Trophoblast cell (in vitro differentiated cells and primary cell): Measurements from ENCODE around the gene ALDH2.

ENCODE experiments used
- DNase-seq, 2 donors: peaks; one replicate each; pipeline ENCODE4 v3.0.0-alpha.2; 2016
- H2AFZ ChIP-seq: 2 replicates; pipeline ENCODE4 v1.6.1; 2013; ENCODE audit warnings: low read length, moderate library complexity, mild to moderate bottlenecking; ENCODE audit not compliant: insufficient read depth, poor library complexity
- H2AK5ac ChIP-seq: 2 replicates; pipeline ENCODE4 v1.6.1; 2013; ENCODE audit warnings: mild to moderate bottlenecking, low read length
- H2BK120ac ChIP-seq: 2 replicates; pipeline ENCODE4 v1.6.1; 2013; ENCODE audit warnings: low read length, mild to moderate bottlenecking, moderate library complexity; ENCODE audit not compliant: insufficient read depth, poor library complexity
- H2BK12ac ChIP-seq: 2 replicates; pipeline ENCODE4 v1.6.1; 2013; ENCODE audit warnings: mild to moderate bottlenecking, low read length, moderate library complexity
- H2BK5ac ChIP-seq: 2 replicates; pipeline ENCODE4 v1.6.1; 2013; ENCODE audit warnings: low read length, low read depth, moderate library complexity, mild to moderate bottlenecking; ENCODE audit not compliant: poor library complexity
- H3K14ac ChIP-seq: 2 replicates; pipeline ENCODE4 v1.6.1; 2013; ENCODE audit warnings: mild to moderate bottlenecking, low read length
- H3K18ac ChIP-seq: 2 replicates; pipeline ENCODE4 v1.6.1; 2013; ENCODE audit warnings: mild to moderate bottlenecking, low read length
- H3K23ac ChIP-seq: 2 replicates; pipeline ENCODE4 v1.6.1; 2013; ENCODE audit warnings: low read length
- H3K27ac ChIP-seq: 2 replicates; pipeline ENCODE4 v1.5.1; 2013; ENCODE audit warnings: low read depth, mild to moderate bottlenecking, inconsistent platforms, low read length, moderate library complexity
- H3K27me3 ChIP-seq: 2 replicates; pipeline ENCODE4 v1.6.1; 2013; ENCODE audit warnings: inconsistent platforms, mild to moderate bottlenecking, low read length, moderate library complexity; ENCODE audit not compliant: insufficient read depth
- H3K36me3 ChIP-seq, 2 experiments: 1 replicate in 1 of 2; 2 replicates in 1 of 2; pipeline ENCODE4 v1.6.1; 2013; ENCODE audit warnings: low read length in 2 of 2, mild to moderate bottlenecking in 2 of 2, moderate library complexity in 1 of 2; ENCODE audit not compliant: insufficient read depth in 2 of 2, control insufficient read depth in 1 of 2
- H3K4ac ChIP-seq: 2 replicates; pipeline ENCODE4 v1.6.1; 2013; ENCODE audit warnings: low read depth, mild to moderate bottlenecking, low read length, moderate library complexity
- H3K4me1 ChIP-seq, 2 experiments: 1 replicate in 1 of 2; 2 replicates in 1 of 2; pipeline ENCODE4 v1.6.1; 2013; ENCODE audit warnings: low read length in 2 of 2, mild to moderate bottlenecking in 2 of 2, moderate library complexity in 1 of 2; ENCODE audit not compliant: insufficient read depth in 2 of 2, control insufficient read depth in 1 of 2
- H3K4me2 ChIP-seq: 2 replicates; pipeline ENCODE4 v1.6.1; 2013; ENCODE audit warnings: inconsistent platforms, mild to moderate bottlenecking, low read length, moderate library complexity
- H3K4me3 ChIP-seq: 2 replicates; pipeline ENCODE4 v1.5.1; 2013; ENCODE audit warnings: mild to moderate bottlenecking, low read depth, low read length, inconsistent platforms
- H3K79me1 ChIP-seq: one replicate; pipeline ENCODE4 v1.6.1; 2013; ENCODE audit warnings: low read length
- H3K79me2 ChIP-seq: 2 replicates; pipeline ENCODE4 v1.6.1; 2013; ENCODE audit warnings: low read length, mild to moderate bottlenecking; ENCODE audit not compliant: control insufficient read depth, insufficient read depth, poor library complexity
- H3K9ac ChIP-seq: 2 replicates; pipeline ENCODE4 v1.6.1; 2013; ENCODE audit warnings: mild to moderate bottlenecking, low read length
- H3K9me3 ChIP-seq: 2 replicates; pipeline ENCODE4 v1.6.1; 2013; ENCODE audit warnings: low read depth, mild to moderate bottlenecking, control low read depth, inconsistent platforms, low read length; ENCODE audit not compliant: insufficient read depth
- H4K12ac ChIP-seq: 2 replicates; pipeline ENCODE4 v1.6.1; 2013; ENCODE audit warnings: low read depth, mild to moderate bottlenecking, low read length, moderate library complexity
- H4K8ac ChIP-seq: 2 replicates; pipeline ENCODE4 v1.6.1; 2013; ENCODE audit warnings: low read depth, mild to moderate bottlenecking, low read length, moderate library complexity
- H4K91ac ChIP-seq: one replicate; pipeline ENCODE4 v1.6.1; 2013; ENCODE audit warnings: low read depth, mild to moderate bottlenecking, low read length, moderate library complexity
- WGBS: extraction: QIAGEN DNeasy Blood & Tissue Kit; methylation state at CpG from one replicate; pipeline ENCODE4 v1.1.7; 2013; ENCODE audit warnings: missing lambda C conversion rate; ENCODE audit not compliant: insufficient read length, insufficient coverage; ENCODE audit errors: extremely low coverage; 5-methylcytosine and 5-hydroxymethylcytosine counted together

The ALDH2 gene

DNA sequence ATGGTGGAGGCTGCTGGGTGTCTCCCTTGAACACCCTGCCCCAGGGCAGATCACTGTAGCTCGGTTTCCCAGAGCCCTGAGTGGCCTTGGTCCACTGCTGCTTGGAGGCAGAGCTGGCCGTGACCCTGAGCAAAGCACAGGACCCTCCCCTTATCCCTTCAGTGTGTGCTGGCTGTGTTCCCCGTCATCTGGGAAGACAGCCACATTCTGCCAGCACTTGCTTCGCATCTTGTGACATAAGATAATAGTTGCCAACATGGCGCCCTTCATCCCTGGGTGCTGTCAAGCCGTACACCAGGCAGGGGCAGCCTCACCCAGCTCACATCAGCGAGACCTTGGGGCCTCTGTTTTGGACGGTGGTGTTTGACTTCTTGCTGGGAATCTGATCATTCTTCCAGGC, 12.1 kb upstream of the ALDH2 start:
- no peak overlapping the region for H2AFZ ChIP-seq
- WGBS, result no CpG with 5 or more reads among the region's 8 CpGs

DNA sequence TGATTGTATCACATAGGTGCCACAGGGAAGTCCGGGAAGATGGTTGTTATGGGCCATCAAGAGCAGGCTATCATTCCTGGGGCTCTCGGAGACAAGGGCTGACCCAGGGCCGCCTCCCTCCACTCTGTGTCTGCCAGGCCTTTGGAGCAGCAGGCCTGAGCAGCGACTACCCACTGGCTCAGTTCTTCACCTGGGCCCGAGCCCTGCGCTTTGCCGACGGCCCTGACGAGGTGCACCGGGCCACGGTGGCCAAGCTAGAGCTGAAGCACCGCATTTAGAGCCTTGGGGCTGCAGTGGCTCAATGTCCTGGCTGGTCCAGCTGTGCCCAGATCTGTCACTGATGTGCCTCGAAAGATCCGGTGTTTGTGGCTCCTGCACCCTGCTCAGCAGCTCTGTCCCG, 10.5 kb upstream of the ALDH2 start:
- no peak overlapping the region for H3K18ac ChIP-seq
- H2BK120ac ChIP-seq, result peak overlapping the region; percentile 65
- no peak overlapping the region for H3K27ac ChIP-seq
- peak overlapping the region; percentile 77 for H4K91ac ChIP-seq
- no CpG with 5 or more reads among the region's 15 CpGs for WGBS
- peaks cover 24% of the 10 kb centered on the region for H3K79me1 ChIP-seq
- no peak overlapping the region for H4K12ac ChIP-seq
- no peak overlapping the region for H2AFZ ChIP-seq
- no peak overlapping the region for H3K4ac ChIP-seq
- no peak overlapping the region for H3K4me2 ChIP-seq
- no peak overlapping the region for H3K4me3 ChIP-seq
- no peak overlapping the region for H3K23ac ChIP-seq
- DNase-seq, result no peak
- peak overlapping the region; percentile 36 for H4K8ac ChIP-seq
- H3K4me1 ChIP-seq, result peaks cover 22 to 28% of the 10 kb centered on the region in 2 experiments
- peak overlapping the region; percentile 24 for H3K14ac ChIP-seq
- peak overlapping the region; percentile 25 for H2AK5ac ChIP-seq
- no peaks in the 10 kb centered on the region for H3K79me2 ChIP-seq
- H2BK5ac ChIP-seq, result peak overlapping the region; percentile 31
- peaks cover 9 to 15% of the 10 kb centered on the region in 2 experiments for H3K36me3 ChIP-seq
- H3K9ac ChIP-seq, result no peak overlapping the region
- peak overlapping the region; percentile 62 for H2BK12ac ChIP-seq
- H3K9me3 ChIP-seq, result peaks cover 4% of the 10 kb centered on the region
- H3K27me3 ChIP-seq, result no peaks in the 10 kb centered on the region

More for the DNA sequence above, 12.1 kb upstream of the ALDH2 start:
- H3K4me2 ChIP-seq, result no peak overlapping the region
- H3K9ac ChIP-seq, result no peak overlapping the region
- peaks cover 9 to 15% of the 10 kb centered on the region in 2 experiments for H3K36me3 ChIP-seq
- peak overlapping the region; percentile 37 for H3K18ac ChIP-seq
- H3K27ac ChIP-seq, result no peak overlapping the region
- peaks cover 22 to 28% of the 10 kb centered on the region in 2 experiments for H3K4me1 ChIP-seq
- H3K4me3 ChIP-seq, result no peak overlapping the region
- no peak overlapping the region for H4K12ac ChIP-seq
- H2BK120ac ChIP-seq, result peak overlapping the region; percentile 4
- H3K79me2 ChIP-seq, result no peaks in the 10 kb centered on the region
- no peak for DNase-seq
- no peak overlapping the region for H3K14ac ChIP-seq
- H3K79me1 ChIP-seq, result peaks cover 24% of the 10 kb centered on the region
- peak overlapping the region; percentile 22 for H4K8ac ChIP-seq
- no peaks in the 10 kb centered on the region for H3K27me3 ChIP-seq
- H3K9me3 ChIP-seq, result peaks cover 4% of the 10 kb centered on the region
- peak overlapping the region; percentile 91 for H2AK5ac ChIP-seq
- H2BK5ac ChIP-seq, result no peak overlapping the region
- H3K23ac ChIP-seq, result no peak overlapping the region
- peak overlapping the region; percentile 37 for H2BK12ac ChIP-seq
- H4K91ac ChIP-seq, result peak overlapping the region; percentile 75
- H3K4ac ChIP-seq, result peak overlapping the region; percentile 19

DNA sequence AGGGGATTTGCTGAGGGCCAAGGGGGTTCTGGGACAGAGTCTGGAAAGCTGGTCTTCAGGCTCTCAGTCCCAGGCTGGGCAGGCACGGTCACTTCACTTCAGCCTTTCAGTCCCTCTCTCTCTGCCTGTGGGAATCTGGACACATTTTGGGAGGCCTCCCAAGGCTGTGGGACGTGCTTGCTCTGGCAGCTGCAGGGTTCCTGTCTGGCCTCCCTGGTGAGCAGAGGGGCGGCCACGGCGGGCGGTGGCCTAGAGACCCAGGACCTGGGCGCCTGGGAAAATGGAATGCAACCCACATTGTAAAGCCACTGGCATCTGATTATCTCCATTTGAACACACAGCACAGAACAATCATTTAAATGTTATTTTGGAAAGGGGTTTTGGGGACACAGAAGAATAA, 10.1 kb upstream of the ALDH2 start:
- no peak overlapping the region for H2AFZ ChIP-seq
- H2BK12ac ChIP-seq, result peak overlapping the region; percentile 62
- H3K79me1 ChIP-seq, result peaks cover 24% of the 10 kb centered on the region
- H3K4ac ChIP-seq, result peak overlapping the region; percentile 24
- H2BK120ac ChIP-seq, result peak overlapping the region; percentile 65
- H3K23ac ChIP-seq, result no peak overlapping the region
- DNase-seq, result no peak
- no peaks in the 10 kb centered on the region for H3K27me3 ChIP-seq
- no peak overlapping the region for H3K18ac ChIP-seq
- no peak overlapping the region for H4K12ac ChIP-seq
- peaks cover 9 to 15% of the 10 kb centered on the region in 2 experiments for H3K36me3 ChIP-seq
- peak overlapping the region; percentile 24 for H3K14ac ChIP-seq
- H2AK5ac ChIP-seq, result peak overlapping the region; percentile 74
- H3K79me2 ChIP-seq, result no peaks in the 10 kb centered on the region
- no peak overlapping the region for H3K4me3 ChIP-seq
- H2BK5ac ChIP-seq, result peak overlapping the region; percentile 31
- peak overlapping the region; percentile 77 for H4K91ac ChIP-seq
- no peak overlapping the region for H3K9ac ChIP-seq
- peaks cover 22 to 28% of the 10 kb centered on the region in 2 experiments for H3K4me1 ChIP-seq
- H3K9me3 ChIP-seq, result peaks cover 4% of the 10 kb centered on the region
- H3K4me2 ChIP-seq, result no peak overlapping the region
- H4K8ac ChIP-seq, result peak overlapping the region; percentile 36
- no CpG with 5 or more reads among the region's 7 CpGs for WGBS
- no peak overlapping the region for H3K27ac ChIP-seq

DNA sequence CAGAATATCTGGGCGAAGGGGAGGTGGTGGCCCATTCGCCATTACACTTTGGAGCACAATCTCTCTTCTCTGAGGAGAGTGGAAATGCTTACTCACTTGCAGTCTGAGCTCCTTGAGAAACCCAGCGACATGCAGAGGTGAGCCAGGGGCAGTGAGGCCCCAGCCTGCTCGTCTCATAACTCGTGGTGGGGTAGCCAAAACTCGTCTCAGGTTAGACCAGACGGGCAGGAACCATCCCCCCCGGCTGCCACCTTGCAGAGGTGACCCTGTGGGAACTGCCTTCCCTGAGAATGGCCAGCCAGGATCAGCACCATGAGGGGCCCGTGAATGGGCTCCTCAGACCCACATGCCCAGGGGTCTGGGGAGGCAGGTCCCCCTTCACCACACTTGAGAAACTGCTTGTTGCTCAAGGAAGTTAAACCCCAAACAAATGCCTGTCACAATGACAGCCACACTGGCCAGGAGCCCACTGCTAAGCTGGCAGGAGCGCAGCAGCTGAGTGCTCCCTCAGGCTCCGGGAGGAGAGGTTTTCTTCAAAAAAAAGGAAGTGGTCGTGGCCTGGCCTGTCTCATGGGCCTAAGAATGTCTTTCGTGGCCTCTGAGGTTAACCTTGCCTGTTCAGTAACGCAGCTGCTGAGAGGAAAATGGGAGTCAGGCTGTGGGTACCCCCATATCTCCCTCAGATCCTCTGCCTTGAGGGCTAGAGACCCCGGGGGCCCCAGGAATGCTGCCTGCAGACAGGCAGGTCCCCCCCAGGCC, 9.2 kb upstream of the ALDH2 start:
- peak overlapping the region; percentile 82 for H4K91ac ChIP-seq
- H2BK120ac ChIP-seq, result peak overlapping the region; percentile 72
- peak overlapping the region; percentile 80 for H2AK5ac ChIP-seq
- peak overlapping the region; percentile 72 for H2BK12ac ChIP-seq
- H3K27me3 ChIP-seq, result no peaks in the 10 kb centered on the region
- H3K27ac ChIP-seq, result peak overlapping the region; percentile 87
- peak overlapping the region; percentile 31 for H3K4ac ChIP-seq
- H3K9ac ChIP-seq, result no peak overlapping the region
- H3K4me1 ChIP-seq, result peaks cover 22 to 28% of the 10 kb centered on the region in 2 experiments
- peak overlapping the region; percentile 23 for H4K12ac ChIP-seq
- DNase-seq, result no peak
- H4K8ac ChIP-seq, result peak overlapping the region; percentile 66
- H3K14ac ChIP-seq, result peak overlapping the region; percentile 63
- H2BK5ac ChIP-seq, result peak overlapping the region; percentile 74
- peaks cover 4% of the 10 kb centered on the region for H3K9me3 ChIP-seq
- H3K79me2 ChIP-seq, result no peaks in the 10 kb centered on the region
- H3K4me2 ChIP-seq, result no peak overlapping the region
- H3K36me3 ChIP-seq, result peaks cover 9 to 15% of the 10 kb centered on the region in 2 experiments
- peak overlapping the region; percentile 57 for H3K18ac ChIP-seq
- H3K4me3 ChIP-seq, result no peak overlapping the region
- no peak overlapping the region for H3K23ac ChIP-seq
- H3K79me1 ChIP-seq, result peaks cover 24% of the 10 kb centered on the region
- no CpG with 5 or more reads among the region's 15 CpGs for WGBS
- peak overlapping the region; percentile 54 for H2AFZ ChIP-seq
